ENCODE measurements around the gene IPO8. TPM values are rescaled to one million over a fixed set of nuclear protein-coding genes. Genes with fewer than 3 reads are reported as not detected.

Gene IPO8
- total RNA-seq, 1 experiment from 2014 or later: 50.4 TPM

DNA sequence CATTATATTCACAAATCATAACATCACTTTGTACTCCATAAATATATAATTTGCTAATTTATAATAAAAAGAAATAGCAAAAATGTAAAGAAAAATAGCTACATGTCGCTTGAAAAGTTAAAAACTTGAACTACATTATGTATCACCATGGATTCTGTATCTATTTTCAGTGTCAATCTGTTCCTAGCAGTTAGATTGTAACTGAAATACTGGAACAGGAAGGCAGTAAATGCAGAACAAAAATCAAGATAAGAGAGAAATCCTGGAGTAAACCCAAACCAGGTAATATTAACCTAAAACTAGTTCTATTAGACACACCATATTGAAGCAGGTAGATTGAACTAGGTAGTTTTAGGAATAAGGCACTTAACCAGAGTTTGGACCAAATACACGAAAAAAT, 60.3 kb downstream of the IPO8 start:
- Mint-ChIP-seq H3K27me3 (ENCODE audit: insufficient read depth, unreplicated experiment) (no peaks in the 10 kb centered on the region), H3K4me3 (ENCODE audit: unreplicated experiment) (no peak overlapping the region), H3K9me3 (ENCODE audit: unreplicated experiment) (no peaks in the 10 kb centered on the region), H3K36me3 (ENCODE audit: insufficient read depth, unreplicated experiment) (peaks cover 10% of the 10 kb centered on the region), H3K27ac (ENCODE audit: unreplicated experiment) (no peak overlapping the region), H3K4me1 (ENCODE audit: low read depth, unreplicated experiment) (no peaks in the 10 kb centered on the region)
- ChIA-PET CTCF (no interaction called here), POLR2A (no interaction called here)
- intact Hi-C loops (cut with micrococcal nuclease; ENCODE audit: unreplicated experiment): no loop called here
- no peaks in the 10 kb centered on the region for H3K9me3 ChIP-seq
- H3K4me3 ChIP-seq (ENCODE audit: low read depth, low read length): no peak overlapping the region
- no peaks in the 10 kb centered on the region for H3K4me1 ChIP-seq
- no TSS peak for BruUV-seq (replicated peaks)
- no peaks in the 10 kb centered on the region for H3K27me3 ChIP-seq (replicated peaks; ENCODE audit: control insufficient read depth, insufficient read depth, low read length)
- DNase-seq: no peak
- peaks cover 2% of the 10 kb centered on the region; the same call in 1 of the 2 replicates for H3K36me3 ChIP-seq (ENCODE audit: control insufficient read depth, insufficient read depth, low read length)
- TF ChIP-seq CTCF (IDR thresholded peaks at IDR 0.05; ENCODE audit: insufficient read depth in 1 of 2, low read depth in 1 of 2, low read length in 1 of 2, severe bottlenecking in 1 of 2, unreplicated experiment in 1 of 2): no peak

GRCh38 chr12:30631740-30632139, 63.9 kb downstream of the IPO8 start:
- Mint-ChIP-seq H3K4me1 (ENCODE audit: low read depth, unreplicated experiment) (no peaks in the 10 kb centered on the region), H3K9me3 (ENCODE audit: unreplicated experiment) (no peaks in the 10 kb centered on the region), H3K27me3 (ENCODE audit: insufficient read depth, unreplicated experiment) (no peaks in the 10 kb centered on the region), H3K36me3 (ENCODE audit: insufficient read depth, unreplicated experiment) (peaks cover 10% of the 10 kb centered on the region), H3K27ac (ENCODE audit: unreplicated experiment) (no peak overlapping the region), H3K4me3 (ENCODE audit: unreplicated experiment) (no peak overlapping the region)
- Histone ChIP-seq H3K4me1 (no peaks in the 10 kb centered on the region), H3K4me3 (ENCODE audit: low read depth, low read length) (no peak overlapping the region), H3K36me3 (ENCODE audit: control insufficient read depth, insufficient read depth, low read length) (peaks cover 2% of the 10 kb centered on the region), H3K27me3 (replicated peaks; ENCODE audit: control insufficient read depth, insufficient read depth, low read length) (no peaks in the 10 kb centered on the region), H3K9me3 (no peaks in the 10 kb centered on the region)
- no peak for TF ChIP-seq CTCF (IDR thresholded peaks at IDR 0.05; ENCODE audit: insufficient read depth in 1 of 2, low read depth in 1 of 2, low read length in 1 of 2, severe bottlenecking in 1 of 2, unreplicated experiment in 1 of 2)
- ChIA-PET POLR2A (no interaction called here), CTCF (no interaction called here)
- DNase-seq: no peak
- BruUV-seq (replicated peaks): no TSS peak
- intact Hi-C loops (cut with micrococcal nuclease; ENCODE audit: unreplicated experiment): no loop called here

DNA sequence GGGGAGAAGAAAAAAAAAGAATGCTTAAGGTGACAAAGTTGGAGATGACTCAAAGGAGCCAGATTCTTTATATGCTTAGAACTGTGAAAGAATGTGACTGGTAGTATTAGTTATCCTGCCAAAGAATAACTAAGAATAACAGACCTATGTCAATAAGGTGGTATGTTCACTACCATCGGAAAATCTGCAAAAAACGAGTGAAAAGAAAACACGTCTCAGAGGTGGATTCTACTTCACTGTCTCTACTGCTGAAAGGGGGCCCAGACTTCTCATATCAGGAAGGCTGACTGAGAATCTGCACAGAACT, 64.7 kb downstream of the IPO8 start:
- ChIA-PET CTCF (no interaction called here), POLR2A (no interaction called here)
- peaks cover 2% of the 10 kb centered on the region for H3K36me3 ChIP-seq (ENCODE audit: control insufficient read depth, insufficient read depth, low read length)
- H3K27me3 ChIP-seq (replicated peaks; ENCODE audit: control insufficient read depth, insufficient read depth, low read length): no peaks in the 10 kb centered on the region
- no peaks in the 10 kb centered on the region for H3K4me1 ChIP-seq
- Mint-ChIP-seq H3K36me3 (ENCODE audit: insufficient read depth, unreplicated experiment) (peaks cover 10% of the 10 kb centered on the region), H3K27me3 (ENCODE audit: insufficient read depth, unreplicated experiment) (no peaks in the 10 kb centered on the region), H3K27ac (ENCODE audit: unreplicated experiment) (no peak overlapping the region), H3K9me3 (ENCODE audit: unreplicated experiment) (no peaks in the 10 kb centered on the region), H3K4me1 (ENCODE audit: low read depth, unreplicated experiment) (no peaks in the 10 kb centered on the region), H3K4me3 (ENCODE audit: unreplicated experiment) (no peak overlapping the region)
- intact Hi-C loops (cut with micrococcal nuclease; ENCODE audit: unreplicated experiment): no loop called here
- BruUV-seq (replicated peaks): no TSS peak
- no peaks in the 10 kb centered on the region for H3K9me3 ChIP-seq
- no peak for TF ChIP-seq CTCF (IDR thresholded peaks at IDR 0.05; ENCODE audit: insufficient read depth in 1 of 2, low read depth in 1 of 2, low read length in 1 of 2, severe bottlenecking in 1 of 2, unreplicated experiment in 1 of 2)
- DNase-seq: no peak
- H3K4me3 ChIP-seq (ENCODE audit: low read depth, low read length): no peak overlapping the region

Data from Caco-2 (cell line).